Measurements from ENCODE around the gene AGPAT3. TPM values are rescaled to one million over a fixed set of nuclear protein-coding genes. Genes with fewer than 3 reads are reported as not detected.

AGPAT3 gene
- total and polyA plus RNA-seq, 8 donors: 9.9 to 83.1 (median 36.7) TPM

- no peak overlapping the region for H3K27ac ChIP-seq
- H3K9me3 ChIP-seq: no peaks in the 10 kb centered on the region
- TF ChIP-seq EP300 (IDR thresholded peaks at IDR 0.05) (no peak), CTCF (IDR thresholded peaks at IDR 0.05) (no peak), POLR2AphosphoS5 (IDR thresholded peaks at IDR 0.05) (no peak), POLR2A (IDR thresholded peaks at IDR 0.05) (no peak)
- no peak for DNase-seq
- H3K4me1 ChIP-seq: peaks cover 29 to 95% (median 72%) of the 10 kb centered on the region in 4 donors
- no peaks in the 10 kb centered on the region for H3K27me3 ChIP-seq
- H3K4me3 ChIP-seq: no peak overlapping the region
- no peaks in the 10 kb centered on the region for H3K36me3 ChIP-seq
- WGBS, 5 donors: 84 to 90% (median 88%) methylated on average over 9 of the region's 9 CpGs
- intact Hi-C loops (cut with DNase I; ENCODE audit: low total_unique reads): no loop called here
These were observed 152.6 kb downstream of the AGPAT3 start for GRCh38 chr21:44017601-44018000.

- WGBS, 5 donors: 88 to 91% (median 90%) methylated on average over 5 of the region's 5 CpGs
- H3K4me3 ChIP-seq: no peak overlapping the region
- TF ChIP-seq POLR2AphosphoS5 (IDR thresholded peaks at IDR 0.05) (no peak), CTCF (IDR thresholded peaks at IDR 0.05) (no peak), EP300 (IDR thresholded peaks at IDR 0.05) (no peak), POLR2A (IDR thresholded peaks at IDR 0.05) (no peak)
- H3K27ac ChIP-seq: no peak overlapping the region
- H3K9me3 ChIP-seq: no peaks in the 10 kb centered on the region
- H3K36me3 ChIP-seq: no peaks in the 10 kb centered on the region
- DNase-seq: no peak
- intact Hi-C loops (cut with DNase I; ENCODE audit: low total_unique reads): no loop called here
- no peaks in the 10 kb centered on the region for H3K27me3 ChIP-seq
- H3K4me1 ChIP-seq: peaks cover 29 to 94% (median 70%) of the 10 kb centered on the region in 4 donors
These were observed 153.1 kb downstream of the AGPAT3 start for GRCh38 chr21:44018127-44018526.

- WGBS, 5 donors: 61 to 72% (median 65%) methylated on average over 10 of the region's 10 CpGs
- no peak for DNase-seq
- H3K4me1 ChIP-seq: peaks cover 24 to 94% (median 65%) of the 10 kb centered on the region in 4 donors
- H3K4me3 ChIP-seq: no peak overlapping the region
- intact Hi-C loops (cut with DNase I; ENCODE audit: low total_unique reads): no loop called here
- TF ChIP-seq CTCF (IDR thresholded peaks at IDR 0.05) (no peak), POLR2A (IDR thresholded peaks at IDR 0.05) (no peak), EP300 (IDR thresholded peaks at IDR 0.05) (no peak), POLR2AphosphoS5 (IDR thresholded peaks at IDR 0.05) (no peak)
- peak overlapping the region in 1 of 5 donors; percentile 34 for H3K27ac ChIP-seq
- no peaks in the 10 kb centered on the region for H3K9me3 ChIP-seq
- no peaks in the 10 kb centered on the region for H3K36me3 ChIP-seq
- H3K27me3 ChIP-seq: no peaks in the 10 kb centered on the region
These were observed 154.0 kb downstream of the AGPAT3 start for GRCh38 chr21:44018813-44019567.

GRCh38 chr21:44019568-44019958, 154.5 kb downstream of the AGPAT3 start:
- Histone ChIP-seq H3K36me3 (no peaks in the 10 kb centered on the region), H3K9me3 (no peaks in the 10 kb centered on the region), H3K27me3 (no peaks in the 10 kb centered on the region), H3K4me3 (no peak overlapping the region), H3K4me1 (peaks cover 24 to 94% (median 63%) of the 10 kb centered on the region in 4 donors), H3K27ac (no peak overlapping the region)
- WGBS, 5 donors: 84 to 93% (median 86%) methylated on average over 8 of the region's 8 CpGs
- TF ChIP-seq POLR2A (IDR thresholded peaks at IDR 0.05): no peak
- TF ChIP-seq CTCF (IDR thresholded peaks at IDR 0.05): no peak
- no peak for TF ChIP-seq POLR2AphosphoS5 (IDR thresholded peaks at IDR 0.05)
- no peak for TF ChIP-seq EP300 (IDR thresholded peaks at IDR 0.05)
- intact Hi-C loops (cut with DNase I; ENCODE audit: low total_unique reads): no loop called here
- DNase-seq: no peak
